ENCODE results near the gene ARL4A. TPM values are rescaled to one million over a fixed set of nuclear protein-coding genes. Genes with fewer than 3 reads are reported as not detected.
A peak's percentile ranks its signal among the peaks of the same experiment; 100 is the strongest.

ARL4A gene
- total and polyA plus RNA-seq, 9 of the 15 experiments (the other 6 are each of a cell fraction or from before 2014, with no cell fraction given) = 118 to 688 (median 172) TPM

GRCh38 chr7:12715372-12716133, 28.1 kb downstream of the ARL4A start (continued):
- TF ChIP-seq FOXK2 (conservative IDR thresholded peaks at IDR 0.05 in 1 of 2, IDR thresholded peaks at IDR 0.05 in 1 of 2; ENCODE audit: low read depth in 2 of 2) (peak; percentile 66 to 73), TBL1XR1 (IDR thresholded peaks at IDR 0.05; ENCODE audit: low read length in 2 of 2) (peak; percentile 84 to 92), TARDBP (IDR thresholded peaks at IDR 0.05) (0 out of 2 replicates have a peak, but pooled peaks have one; percentile 61), TAF7 (tag; IDR thresholded peaks at IDR 0.05) (peak; percentile 66), ZNF589 (CRISPR knock-in tag; IDR thresholded peaks at IDR 0.05; ENCODE audit: low read depth) (peak; percentile 83), NR2C2 (CRISPR knock-in tag; IDR thresholded peaks at IDR 0.05) (0 out of 2 replicates have a peak, but pooled peaks have one; percentile 4), NR2C2 (tag; IDR thresholded peaks at IDR 0.05) (peak; percentile 70), TFAM (CRISPR knock-in tag; conservative IDR thresholded peaks at IDR 0.05) (no peak), TBP (optimal IDR thresholded peaks at IDR 0.05; ENCODE audit: low read depth, low read length) (peak; percentile 83), SP2 (IDR thresholded peaks at IDR 0.05; ENCODE audit: extremely low read depth, low read depth, low read length, poor library complexity, severe bottlenecking) (no peak), SPI1 (IDR thresholded peaks at IDR 0.05; ENCODE audit: borderline replicate concordance, low read depth, low read length) (peak; percentile 49), E2F1 (CRISPR knock-in tag; IDR thresholded peaks at IDR 0.05) (peak; percentile 45; the same call in 1 of the 2 replicates), CTCF (IDR thresholded peaks at IDR 0.05 in 2 of 3, conservative IDR thresholded peaks at IDR 0.05 in 1 of 3; ENCODE audit: insufficient read depth in 2 of 3, low read depth in 1 of 3, low read length in 3 of 3) (no peak), HMG20A (CRISPR knock-in tag; conservative IDR thresholded peaks at IDR 0.05) (no peak), TAL1 (IDR thresholded peaks at IDR 0.05) (peak; percentile 51; the same call in 1 of the 2 replicates), RFX1 (IDR thresholded peaks at IDR 0.05) (no peak), TFAP4 (CRISPR knock-in tag; IDR thresholded peaks at IDR 0.05; ENCODE audit: borderline replicate concordance) (peak; percentile 67; the same call in 1 of the 2 replicates), MXI1 (IDR thresholded peaks at IDR 0.05; ENCODE audit: low read depth, low read length) (no peak), NFE2 (IDR thresholded peaks at IDR 0.05; ENCODE audit: low read depth) (peak; percentile 97), IRF2 (CRISPR knock-in tag; IDR thresholded peaks at IDR 0.05) (no peak), CBFA2T3 (IDR thresholded peaks at IDR 0.05) (peak; percentile 82), SMAD4 (CRISPR knock-in tag; conservative IDR thresholded peaks at IDR 0.05) (peak; percentile 88)
